Mesenteric fat pad (tissue), 1 donor: ENCODE measurements around the gene ANXA1. TPM values are rescaled to one million over a fixed set of nuclear protein-coding genes. Genes with fewer than 3 reads are reported as not detected.
"Not testable (repeated sequence)": the region's sequence is repeated elsewhere in the genome, so short reads cannot be mapped to it uniquely, and the experiment has no call there.

ENCODE experiments used
- DNase-seq: peaks from one replicate; pipeline ENCODE4 v3.0.0-alpha.2; 2020; ENCODE audit warnings: low spot score
- long read RNA-seq: library from polyadenylated mRNA; unstranded; transcript quantifications from one replicate; pipeline ENCODE4 v2.0.0, GENCODE V29; 2020
- total RNA-seq: library from RNA; stranded (reverse); fragmentation: NEBNext Ultra II Directional; extraction: Animal tissue kit (Norgen Biotek cat#: 25700); gene quantifications from one replicate; pipeline ENCODE4 v1.2.1, GENCODE V29; 2021
- donor health status: DM: yes; HTN: yes; CAD: no.

The ANXA1 gene, protein sequence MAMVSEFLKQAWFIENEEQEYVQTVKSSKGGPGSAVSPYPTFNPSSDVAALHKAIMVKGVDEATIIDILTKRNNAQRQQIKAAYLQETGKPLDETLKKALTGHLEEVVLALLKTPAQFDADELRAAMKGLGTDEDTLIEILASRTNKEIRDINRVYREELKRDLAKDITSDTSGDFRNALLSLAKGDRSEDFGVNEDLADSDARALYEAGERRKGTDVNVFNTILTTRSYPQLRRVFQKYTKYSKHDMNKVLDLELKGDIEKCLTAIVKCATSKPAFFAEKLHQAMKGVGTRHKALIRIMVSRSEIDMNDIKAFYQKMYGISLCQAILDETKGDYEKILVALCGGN
- total RNA-seq, result 1,420 TPM
- long read RNA-seq, transcript ANXA1-202 (12 exons, 2,209 nt), result minor isoform, 61 of 7,456 reads
- long read RNA-seq, transcript ANXA1-201 (13 exons, 1,509 nt), result major isoform, 6,588 of 7,456 reads
- long read RNA-seq, transcript ANXA1-207 (2 exons, 1,400 nt), result minor isoform, 11 of 7,456 reads
- long read RNA-seq, partial matches to known transcripts, result 202 of 7,456 reads
- long read RNA-seq, other reads (novel, unspliced or antisense), result 593 of 7,456 reads

DNA sequence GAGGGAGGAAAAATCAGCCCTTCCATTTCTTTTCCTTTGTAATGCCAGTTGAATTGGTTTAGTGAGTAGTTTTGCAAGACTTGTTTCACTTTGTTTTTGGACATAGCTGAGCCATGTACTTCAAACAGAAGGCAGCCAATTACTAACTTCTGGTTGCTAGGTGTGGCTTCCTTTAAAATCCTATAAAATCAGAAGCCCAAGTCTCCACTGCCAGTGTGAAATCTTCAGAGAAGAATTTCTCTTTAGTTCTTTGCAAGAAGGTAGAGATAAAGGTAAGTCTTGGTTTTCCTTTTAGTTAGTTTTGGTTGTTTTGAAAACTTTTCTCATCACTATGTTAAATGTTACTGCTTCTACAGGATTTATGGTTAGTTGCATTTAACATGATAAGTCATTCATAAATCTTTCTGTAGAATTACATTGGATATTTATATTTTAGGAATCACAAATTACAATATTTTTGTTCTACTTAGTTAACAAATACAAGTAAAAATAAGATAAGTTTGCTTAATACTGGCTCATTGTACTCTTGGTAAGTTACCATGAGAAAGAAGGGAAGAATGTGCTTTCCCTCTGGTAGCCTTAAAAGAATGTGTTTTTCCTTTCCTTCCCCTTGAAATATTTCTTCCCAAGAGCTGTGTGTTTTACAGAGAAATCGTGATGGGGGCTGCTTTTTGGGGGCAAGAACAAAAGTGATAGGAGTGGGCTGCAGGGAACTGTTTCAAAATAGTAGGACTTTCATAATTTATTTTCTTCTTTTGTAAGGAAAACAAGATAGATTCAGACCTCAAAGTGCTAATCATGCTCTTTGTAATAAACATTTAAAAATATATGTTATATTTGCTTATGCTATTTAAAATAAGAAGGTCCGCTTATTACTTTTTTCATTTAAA is at the start of gene ANXA1:
TSS of gene ANXA1 (plus strand) at position 213 of the 890 bp plus-strand sequence. CDS start 6,671 bp downstream, outside the sequence.
- no peak for DNase-seq

DNA sequence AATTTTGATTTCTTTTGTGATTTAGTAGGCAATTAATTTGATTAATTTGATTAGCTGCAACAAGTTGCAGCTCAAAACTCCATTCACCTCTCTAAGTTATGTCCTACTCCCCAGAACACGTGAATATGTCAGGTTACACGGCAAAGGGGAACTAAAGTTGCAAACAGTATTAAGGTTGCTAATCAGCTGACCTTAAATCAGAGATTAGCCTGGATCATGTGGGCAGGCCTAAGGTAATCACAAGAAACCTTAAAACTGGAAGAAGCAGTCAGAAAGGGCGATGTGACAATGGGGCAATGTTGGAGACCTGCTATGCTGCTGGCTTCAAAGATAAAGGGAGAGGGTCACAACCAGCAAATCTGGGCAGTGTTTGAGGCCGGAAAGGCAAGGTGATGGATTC is 47.3 kb upstream of the ANXA1 start:
- no peak for DNase-seq

GRCh38 chr9:73104921-73105320 is 46.7 kb upstream of the ANXA1 start:
- no peak for DNase-seq

GRCh38 chr9:73107489-73108069 is 44.1 kb upstream of the ANXA1 start:
- DNase-seq, result not testable (repeated sequence)

- DNase-seq, result no peak
Measured at GRCh38 chr9:73114058-73114457, 37.6 kb upstream of the ANXA1 start.

DNA sequence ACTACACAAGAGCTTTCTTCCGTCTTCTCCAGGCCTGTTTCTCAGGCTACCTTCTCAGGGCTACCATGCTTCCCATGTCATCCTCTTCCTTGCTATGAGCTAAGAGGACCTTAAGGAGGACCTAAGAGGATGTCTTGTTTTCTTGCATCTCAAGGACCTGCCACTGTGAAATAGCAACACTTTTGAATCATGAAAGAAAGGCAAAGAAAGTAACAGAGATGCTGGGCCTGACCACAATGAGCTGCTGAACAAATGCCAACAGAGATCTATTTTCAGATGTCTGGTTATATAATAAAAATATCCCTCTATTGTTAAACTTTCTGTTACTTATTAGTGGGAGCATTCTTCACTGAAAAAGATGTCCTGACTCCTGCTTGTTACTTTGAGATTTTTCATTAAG is 36.7 kb upstream of the ANXA1 start:
- DNase-seq, result no peak

DNA sequence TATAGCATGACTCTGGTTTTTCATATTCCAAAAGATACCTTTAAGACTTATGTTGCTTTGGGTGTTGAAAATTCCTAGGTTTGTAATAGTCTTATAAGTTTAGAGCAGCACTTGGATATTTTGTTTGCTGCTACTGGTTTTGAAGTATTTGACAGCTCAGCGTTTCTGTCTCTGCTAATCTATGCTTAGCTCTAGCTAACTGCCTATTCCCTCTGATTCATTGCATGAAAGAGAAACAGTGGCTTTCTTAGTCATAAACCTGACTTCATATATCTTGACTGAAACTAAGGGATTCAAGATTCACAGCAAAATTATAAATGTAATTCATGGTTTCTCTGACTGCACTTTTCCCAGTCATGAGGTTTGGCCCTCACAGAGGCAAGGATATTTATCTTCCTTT is 35.6 kb upstream of the ANXA1 start:
- no peak for DNase-seq

DNA sequence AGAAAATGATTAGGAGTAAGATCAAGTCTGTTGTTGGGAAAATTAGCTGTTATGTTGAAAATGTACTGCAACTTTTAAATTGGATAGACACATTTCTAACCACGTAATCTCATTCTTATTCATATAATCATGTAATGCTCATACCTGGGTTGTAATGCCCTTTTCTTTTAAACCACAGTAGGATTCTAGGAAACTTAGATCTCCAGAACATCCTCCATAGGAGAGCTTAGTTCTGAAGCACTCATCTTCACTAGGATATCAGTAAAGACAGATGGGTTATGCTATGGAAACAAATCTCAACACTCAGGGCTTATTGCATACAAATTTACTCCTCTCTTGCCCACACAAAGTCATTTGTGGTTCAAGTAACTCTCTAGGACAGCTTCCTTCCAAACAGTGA is 34.8 kb upstream of the ANXA1 start:
- DNase-seq, result no peak

- DNase-seq, result no peak
Measured at GRCh38 chr9:73118286-73118685, 33.4 kb upstream of the ANXA1 start.

DNA sequence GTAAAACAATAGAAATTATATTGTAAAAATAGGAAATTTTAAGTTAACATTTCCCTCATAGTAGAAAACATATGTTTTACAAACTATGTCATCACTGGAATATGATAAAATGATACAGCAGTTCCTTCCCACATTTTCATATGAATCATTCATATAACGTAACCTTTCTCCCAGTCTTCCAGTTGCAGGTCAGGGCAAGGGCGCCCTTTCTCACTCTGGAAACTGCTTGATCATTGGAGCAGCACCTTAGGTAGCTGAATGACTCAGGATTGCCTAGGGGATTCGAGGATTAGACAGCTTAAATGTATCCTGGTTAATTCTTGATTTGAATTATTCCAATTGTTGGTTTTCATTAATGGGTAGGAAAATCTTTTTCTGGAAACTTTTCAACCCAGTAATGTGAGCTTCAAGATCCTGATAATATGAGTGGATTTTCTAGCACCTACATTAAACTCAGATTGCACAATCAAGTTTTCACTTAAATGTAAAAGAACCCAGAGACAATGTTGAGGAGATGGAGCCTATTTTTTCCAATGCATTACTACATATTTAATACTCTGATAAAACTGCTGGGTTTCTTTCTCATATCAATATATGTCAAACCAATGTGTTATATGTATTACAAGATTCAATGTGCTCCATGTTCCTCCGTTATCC is 32.6 kb upstream of the ANXA1 start:
- no peak for DNase-seq

DNA sequence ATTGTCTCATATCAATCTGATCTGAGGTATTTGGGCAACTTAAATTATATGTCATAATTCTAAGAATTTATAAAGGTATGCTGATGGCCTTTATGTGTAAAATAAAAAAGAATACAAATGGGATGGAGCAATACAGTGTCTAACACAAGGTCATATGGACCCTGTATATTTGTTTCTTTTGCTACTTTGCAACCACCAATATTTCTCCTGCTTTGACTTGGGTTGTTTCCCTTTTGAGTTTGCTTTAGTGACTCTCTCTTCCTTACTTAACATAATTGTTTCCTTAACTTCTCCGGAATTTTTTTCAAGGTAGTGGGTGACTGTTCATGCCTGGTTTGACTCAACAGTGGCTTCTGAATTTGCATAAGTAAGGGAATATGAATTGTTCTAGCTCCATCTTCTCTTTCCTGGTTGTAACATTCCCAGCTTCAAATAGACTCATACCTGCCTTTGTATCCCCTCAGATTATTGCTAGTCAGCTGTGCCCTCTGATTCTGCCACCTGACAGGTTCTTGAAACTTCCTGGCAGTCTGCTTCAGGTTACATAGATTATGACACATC is 30.2 kb upstream of the ANXA1 start:
- DNase-seq, result no peak

DNA sequence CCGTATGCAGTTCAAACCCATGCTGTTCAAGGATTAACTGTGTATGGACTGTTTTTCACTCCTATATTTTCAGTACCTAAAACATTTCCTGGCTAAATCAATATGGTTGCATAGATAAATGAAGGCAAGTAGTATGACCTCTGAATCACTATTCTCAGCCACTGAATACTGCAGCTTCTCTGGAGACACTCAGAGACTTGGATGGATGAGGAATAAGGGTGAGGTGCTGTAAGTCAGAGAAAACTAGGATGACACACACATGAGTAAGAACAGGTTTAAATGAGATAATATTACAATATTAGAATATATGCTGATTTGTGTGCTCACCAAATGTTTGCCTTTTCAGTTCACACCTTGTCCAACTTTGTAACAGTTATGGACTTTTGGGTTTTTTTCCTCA is 26.0 kb upstream of the ANXA1 start:
- no peak for DNase-seq

- no peak for DNase-seq
Measured at GRCh38 chr9:73129941-73130685, 21.6 kb upstream of the ANXA1 start.

DNA sequence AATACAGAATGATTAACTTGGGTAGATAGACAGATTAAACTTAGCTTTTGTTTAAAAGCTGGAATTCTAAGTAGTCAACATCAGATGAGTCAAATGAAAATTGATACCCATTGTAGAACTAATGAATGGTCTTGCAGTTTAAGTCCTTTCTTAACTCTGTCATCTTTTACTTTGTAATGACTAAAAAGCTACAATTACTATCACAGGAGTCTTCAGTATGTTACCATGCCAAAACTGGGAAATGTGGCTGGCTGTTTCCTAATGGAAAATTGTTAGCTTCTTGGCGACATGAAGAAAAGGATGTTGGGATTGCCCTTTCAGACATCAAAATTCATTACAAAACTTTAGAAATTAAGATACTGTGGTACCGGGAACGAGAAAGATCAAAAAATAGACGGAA is 20.2 kb upstream of the ANXA1 start:
- no peak for DNase-seq

GRCh38 chr9:73132034-73132776 is 19.5 kb upstream of the ANXA1 start:
- peak; percentile 89 for DNase-seq

DNA sequence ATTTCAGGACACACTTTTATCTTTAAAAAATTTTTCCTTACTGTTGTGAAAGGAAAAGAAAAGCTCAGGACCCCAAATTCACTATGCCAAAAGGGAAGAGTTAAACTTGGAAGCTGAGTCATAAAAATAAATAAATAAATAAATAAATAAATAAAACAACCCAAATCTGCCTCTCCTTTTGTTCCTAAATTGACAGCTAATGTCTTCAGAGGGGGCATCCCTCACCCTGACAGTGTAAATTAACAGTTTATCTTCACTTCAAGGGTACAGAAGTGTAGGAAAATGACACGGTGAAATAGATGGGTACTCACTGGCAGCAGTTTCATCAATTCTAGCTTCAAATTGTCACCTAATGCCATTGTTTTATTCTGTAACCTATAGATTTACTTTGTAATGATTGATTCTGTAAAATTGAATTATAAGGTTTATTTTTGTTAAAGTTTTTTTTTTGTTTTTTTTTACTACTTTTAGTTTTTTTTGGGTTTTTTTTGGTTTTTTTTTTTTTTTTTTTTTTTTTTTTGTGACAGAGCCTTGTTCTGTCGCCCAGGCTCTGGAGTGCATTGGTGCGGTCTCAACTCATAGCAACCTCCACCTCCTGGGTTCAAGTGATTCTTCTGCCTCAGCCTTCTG is 18.5 kb upstream of the ANXA1 start:
- DNase-seq, result no peak

- no peak for DNase-seq
Measured at GRCh38 chr9:73133921-73134407, 17.7 kb upstream of the ANXA1 start.

GRCh38 chr9:73135394-73135793 is 16.3 kb upstream of the ANXA1 start:
- no peak for DNase-seq
